ENCODE results near the gene ADM5.

- TF ChIP-seq NFIC (IDR thresholded peaks at IDR 0.05; ENCODE audit: borderline replicate concordance) (no peak), EP300 (IDR thresholded peaks at IDR 0.05; ENCODE audit: borderline replicate concordance in 1 of 2, low read depth in 1 of 2, low read length in 1 of 2) (no peak), MAX (IDR thresholded peaks at IDR 0.05; ENCODE audit: low read depth) (no peak), REST (IDR thresholded peaks at IDR 0.05; ENCODE audit: low read depth, low read length) (no peak), CTCF (IDR thresholded peaks at IDR 0.05) (no peak), RAD21 (IDR thresholded peaks at IDR 0.05; ENCODE audit: low read length) (no peak), FOXM1 (IDR thresholded peaks at IDR 0.05; ENCODE audit: low read depth) (no peak)
Measured at GRCh38 chr19:49699364-49699763, 10.0 kb downstream of the ADM5 start.
